Measurements from ENCODE around the gene GIPC1.
A peak's percentile ranks its signal among the peaks of the same experiment; 100 is the strongest.
"Not testable (repeated sequence)": the region's sequence is repeated elsewhere in the genome, so short reads cannot be mapped to it uniquely, and the experiment has no call there.

The GIPC1 gene

DNA sequence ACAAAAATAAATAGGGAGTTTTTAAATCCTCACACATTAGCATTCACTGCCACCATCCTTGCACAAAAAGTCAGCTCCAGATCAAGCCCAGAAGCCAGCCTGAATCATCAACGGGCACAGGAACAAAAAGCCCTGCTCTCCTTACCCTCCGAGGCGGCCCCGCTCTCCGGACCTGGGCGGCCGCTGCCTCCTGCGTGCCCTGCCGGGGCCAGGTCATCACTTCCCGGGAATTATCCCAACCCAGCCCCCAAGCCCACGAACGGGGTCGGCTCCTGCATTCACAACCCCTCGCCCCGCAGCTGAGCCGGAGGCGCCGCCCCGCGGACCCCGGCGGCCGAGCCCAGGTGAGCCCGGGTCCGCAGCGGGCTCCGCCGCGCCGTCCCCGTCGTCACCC, 21.5 kb upstream of the GIPC1 start:
- DNase-seq: peak in 1 of 2 experiments; percentile 24

DNA sequence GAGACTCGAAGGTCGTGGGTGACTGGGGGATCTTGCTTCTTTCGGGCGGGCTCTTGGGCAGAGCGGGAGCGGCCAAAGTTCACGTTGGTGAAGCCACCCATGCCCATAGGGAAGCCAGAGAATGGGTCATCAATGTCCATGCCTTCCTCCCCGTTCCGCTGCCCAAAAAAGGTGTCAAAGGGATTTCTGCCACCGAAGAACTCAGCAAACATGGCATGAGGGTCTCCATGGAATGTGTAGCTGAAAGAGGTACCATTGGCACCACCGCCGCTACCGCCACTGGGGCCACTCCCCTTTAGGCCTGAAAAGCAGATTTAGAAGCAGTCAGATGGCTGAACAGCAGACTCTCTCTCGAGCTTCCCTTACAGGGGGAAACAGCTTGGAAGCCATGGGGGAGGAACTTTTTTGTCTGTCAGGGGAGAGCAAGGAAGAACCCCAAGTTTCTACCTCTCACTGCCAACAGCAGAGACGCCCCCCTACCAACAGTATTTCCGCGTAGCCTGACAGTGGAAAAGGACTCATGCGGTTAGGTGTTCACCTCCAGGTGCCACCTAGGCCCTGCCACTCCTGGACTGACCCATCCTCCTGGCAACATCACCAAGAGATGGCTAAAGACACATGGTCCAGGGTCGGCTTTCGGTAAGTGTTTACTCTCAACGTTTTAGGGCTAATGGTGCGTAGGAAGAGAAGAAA, 21.0 kb upstream of the GIPC1 start:
- no peak for DNase-seq

DNA sequence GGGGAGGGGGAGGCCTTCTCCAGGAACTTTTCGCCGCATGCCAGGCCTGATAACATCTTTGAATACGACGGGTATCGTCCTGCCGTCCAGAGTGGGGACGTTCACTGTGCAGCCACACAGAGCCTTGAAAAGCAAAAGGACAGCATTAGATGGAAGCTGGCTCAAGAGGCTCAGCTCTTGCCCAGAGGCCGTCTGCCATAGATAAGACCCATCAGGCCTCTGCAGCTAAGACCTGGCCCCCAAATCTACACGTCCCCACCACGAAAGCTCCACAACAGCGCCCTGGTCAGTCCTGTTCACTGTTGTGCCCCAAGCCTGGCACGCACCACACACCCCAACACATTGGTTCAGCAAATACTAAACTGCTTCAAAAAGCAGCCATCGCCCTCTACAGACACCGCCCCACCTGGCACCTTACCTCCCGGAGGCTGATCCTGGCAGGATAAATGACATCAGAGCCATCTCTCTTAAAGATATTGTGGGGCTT, 20.2 kb upstream of the GIPC1 start:
- DNase-seq: no peak

DNA sequence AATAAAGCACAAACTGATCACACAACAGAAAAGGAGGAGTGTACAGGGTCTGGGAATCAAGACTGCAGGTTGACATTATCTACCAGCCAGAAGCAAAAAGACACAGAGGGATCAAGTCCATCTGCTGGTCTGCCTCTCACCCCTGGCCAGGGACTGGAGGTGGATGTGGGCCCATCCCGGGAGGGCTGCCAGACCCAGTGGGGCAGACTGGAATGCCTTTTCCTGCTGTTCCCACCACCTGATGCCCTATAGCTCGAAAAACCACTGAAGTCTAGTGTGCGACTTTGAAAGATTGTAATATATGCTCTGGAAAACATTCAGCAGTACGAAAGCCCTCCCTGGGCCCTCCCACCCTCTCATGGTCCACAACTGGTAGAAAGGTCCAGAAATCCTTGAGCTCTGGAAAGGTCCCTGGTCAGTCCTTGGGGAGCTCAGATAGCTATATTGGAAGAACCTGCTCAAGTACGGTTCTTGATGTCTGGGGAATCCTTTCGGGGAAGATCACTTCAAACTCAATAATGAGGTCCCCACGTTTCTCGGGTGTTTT, 19.6 kb upstream of the GIPC1 start:
- DNase-seq: no peak

DNA sequence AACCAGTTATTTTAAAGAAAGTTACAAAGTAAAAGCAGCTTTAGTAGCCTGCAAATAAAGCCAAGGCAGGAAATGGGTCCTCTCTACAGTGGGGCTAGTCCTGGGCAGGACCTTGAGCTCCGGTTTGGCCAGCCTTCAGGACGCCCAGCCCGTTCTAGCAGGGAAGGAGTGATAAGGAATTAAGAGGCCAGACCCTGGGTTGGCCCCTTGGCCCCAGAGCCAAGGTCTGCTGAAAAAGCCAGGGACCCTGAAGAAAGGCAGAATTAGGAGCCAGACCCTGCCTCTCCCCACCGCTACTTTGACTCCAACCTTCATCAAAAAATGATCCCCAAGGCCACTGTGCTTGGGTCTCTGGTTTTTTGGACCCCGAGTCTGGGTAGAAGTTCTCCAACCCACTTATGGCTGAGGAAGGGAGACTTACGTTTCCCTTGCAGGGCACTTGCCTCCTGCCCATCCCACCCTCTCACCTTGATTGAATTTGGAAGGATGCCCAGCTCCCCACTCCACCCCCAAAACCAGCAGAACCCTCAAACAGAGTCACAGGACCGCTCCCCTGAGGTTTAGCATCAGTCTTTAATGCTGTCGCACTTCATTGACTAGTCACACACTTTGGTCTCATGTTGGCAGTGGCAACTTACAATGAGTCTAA, 18.4 kb upstream of the GIPC1 start:
- DNase-seq: no peak

DNA sequence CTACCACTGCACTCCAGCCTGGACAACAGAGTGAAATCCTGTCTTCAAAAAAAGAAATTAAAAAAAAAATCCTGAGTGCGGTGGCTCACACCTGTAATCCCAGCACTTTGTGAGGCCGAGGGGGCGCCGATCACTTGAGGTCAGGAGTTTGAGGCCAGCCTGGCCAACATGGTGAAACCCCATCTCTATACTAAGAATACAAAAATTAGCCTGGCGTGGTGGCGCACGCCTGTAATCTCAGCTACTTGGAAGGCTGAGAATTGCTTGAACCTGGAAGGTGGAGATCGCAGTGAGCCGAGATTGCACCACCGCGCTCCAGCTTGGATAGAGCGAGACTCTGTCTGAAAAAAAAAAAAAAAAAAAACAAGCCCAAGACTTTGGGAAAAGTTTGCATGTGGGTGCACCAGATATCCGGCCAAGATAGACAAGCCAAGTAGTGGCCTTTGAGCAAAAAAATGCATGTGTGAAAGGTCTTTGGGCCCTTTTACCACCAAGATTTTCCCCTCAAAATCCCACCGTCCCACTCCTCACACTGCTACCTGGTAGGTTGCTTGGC, 16.6 kb upstream of the GIPC1 start:
- DNase-seq: no peak

DNA sequence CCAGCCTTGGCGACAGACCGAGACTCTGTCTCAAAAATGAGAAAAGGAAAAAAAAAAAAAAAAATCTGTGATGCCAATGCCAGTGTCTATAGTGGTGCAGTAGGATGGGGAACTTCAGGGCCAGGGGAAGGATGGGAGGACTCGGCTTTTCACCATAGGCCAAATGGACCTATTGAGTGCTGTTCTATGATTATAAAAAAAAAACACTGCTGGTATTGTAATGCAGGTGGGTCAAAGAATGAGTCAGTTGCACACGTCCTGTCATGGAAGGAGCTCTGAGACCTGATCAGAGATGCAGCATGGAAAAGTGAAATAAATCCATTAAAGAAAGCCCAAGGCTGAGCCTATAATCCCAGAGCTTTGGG, 15.3 kb upstream of the GIPC1 start:
- no peak for DNase-seq

DNA sequence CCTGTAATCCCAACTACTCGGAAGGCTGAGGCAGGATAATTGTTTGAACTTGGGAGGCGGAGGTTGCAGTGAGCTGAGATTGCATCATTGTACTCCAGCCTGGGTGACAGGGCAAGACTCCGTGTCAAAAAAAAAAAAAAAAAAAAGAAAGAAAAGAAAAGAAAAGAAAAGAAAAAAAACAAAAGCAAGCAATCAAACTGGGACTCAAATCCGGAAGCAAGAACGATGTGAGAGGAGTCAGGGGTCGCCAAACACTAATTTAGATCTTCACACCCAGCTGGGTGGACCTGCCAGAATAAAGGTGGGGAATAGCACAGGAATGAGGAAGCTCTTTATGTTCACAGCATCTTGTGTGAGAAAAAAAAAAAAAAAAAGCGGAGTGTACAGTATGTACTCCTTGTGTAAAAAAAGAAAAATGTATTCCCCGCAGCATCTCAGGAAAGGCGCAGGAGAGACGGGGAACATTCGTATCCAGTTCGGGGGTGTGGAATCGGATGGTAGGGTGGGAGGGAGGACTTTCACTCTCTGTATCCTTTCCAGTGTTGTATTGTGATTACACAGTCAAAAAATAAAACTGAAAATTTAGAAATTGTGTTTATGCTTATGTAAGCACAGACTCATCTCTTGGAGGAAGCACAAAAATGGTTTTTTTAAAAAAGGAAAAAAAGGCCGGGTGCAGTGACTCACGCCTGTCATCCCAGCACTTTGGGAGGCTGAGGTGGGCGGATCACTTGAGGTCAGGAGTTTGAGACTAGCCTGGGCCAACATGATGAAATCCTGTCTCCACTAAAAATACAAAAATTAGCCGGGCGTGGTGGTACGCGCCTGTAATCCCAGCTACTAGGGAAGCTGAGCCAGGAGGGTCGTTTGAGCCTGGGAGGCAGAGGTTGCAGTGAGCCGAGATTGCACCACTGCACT, 14.6 kb upstream of the GIPC1 start:
- DNase-seq: no peak

DNA sequence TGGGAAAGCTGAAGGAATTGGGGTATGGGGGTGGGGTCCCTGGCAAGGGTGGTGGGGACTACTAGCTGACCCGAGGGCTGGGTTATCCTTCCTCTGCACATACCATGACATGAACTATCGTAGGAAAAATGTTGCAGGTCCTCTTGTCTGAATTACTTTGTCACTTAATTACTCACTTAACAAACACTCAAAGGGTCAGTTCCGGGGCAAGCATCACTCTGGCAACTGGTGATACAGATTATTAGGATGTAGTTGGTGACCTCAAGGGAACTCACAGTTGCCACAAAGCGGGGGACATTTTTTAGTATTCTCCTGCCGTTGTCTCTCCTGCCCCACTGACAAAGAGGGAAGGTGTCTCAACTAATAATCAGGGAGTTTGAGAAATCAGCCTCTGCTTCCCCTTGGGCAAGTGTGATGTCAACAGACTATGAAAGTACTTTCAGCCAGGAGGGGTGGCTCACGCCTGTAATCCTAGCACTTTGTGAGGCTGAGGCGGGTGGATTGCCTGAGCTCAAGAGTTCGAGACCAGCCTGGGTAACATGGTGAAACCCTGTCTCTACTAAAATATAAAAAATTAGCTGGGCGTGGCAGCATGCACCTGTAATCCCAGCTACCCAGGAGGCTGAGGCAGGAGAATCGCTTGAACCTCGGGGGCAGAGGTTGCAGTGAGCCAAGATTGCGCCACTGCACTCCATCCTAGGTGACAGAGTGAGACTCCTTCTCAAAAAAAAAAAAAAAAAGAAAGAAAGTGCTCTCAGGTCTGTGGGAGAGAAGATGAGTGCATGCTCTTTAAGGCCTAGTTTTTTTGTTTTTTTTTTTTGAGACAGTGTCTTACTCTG, 12.0 kb upstream of the GIPC1 start:
- no peak for DNase-seq

DNA sequence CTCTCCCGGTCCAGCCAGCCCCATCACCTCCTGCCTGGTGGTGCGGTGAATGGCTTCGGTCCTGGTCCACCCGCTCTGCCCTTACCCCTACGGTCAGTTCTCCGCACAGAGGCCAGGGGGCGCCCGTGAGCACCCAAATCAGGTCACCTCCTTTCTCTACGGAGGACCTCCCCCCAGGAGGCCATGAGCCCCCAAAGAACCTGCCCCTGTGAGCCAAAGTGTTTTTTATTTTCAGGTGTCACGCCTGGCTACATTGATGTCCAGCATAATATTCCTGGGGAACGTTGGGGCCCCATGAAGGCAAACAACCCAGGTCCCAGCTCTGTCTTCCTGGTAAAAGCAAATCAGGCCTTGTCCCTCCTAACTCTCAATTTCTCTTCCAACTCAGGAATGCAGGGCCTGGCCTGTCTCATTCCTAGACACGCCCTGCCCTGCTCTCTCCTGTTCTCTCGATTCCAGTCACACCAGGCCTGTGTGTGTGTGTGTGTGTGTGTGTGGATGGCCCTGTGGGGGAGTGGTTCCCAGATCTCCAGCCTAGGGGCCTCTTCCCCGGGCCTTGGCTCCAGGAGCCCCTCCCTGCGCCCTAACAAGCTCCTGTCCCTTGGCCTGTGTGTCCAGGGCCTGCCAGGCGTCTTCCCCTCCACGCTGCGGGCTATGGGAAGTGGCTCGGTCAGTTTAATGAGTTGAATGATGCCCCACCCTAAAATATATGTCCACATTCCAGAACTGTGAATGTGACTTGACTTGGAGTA, 9.7 kb upstream of the GIPC1 start:
- peak; percentile 57 to 66 for DNase-seq

DNA sequence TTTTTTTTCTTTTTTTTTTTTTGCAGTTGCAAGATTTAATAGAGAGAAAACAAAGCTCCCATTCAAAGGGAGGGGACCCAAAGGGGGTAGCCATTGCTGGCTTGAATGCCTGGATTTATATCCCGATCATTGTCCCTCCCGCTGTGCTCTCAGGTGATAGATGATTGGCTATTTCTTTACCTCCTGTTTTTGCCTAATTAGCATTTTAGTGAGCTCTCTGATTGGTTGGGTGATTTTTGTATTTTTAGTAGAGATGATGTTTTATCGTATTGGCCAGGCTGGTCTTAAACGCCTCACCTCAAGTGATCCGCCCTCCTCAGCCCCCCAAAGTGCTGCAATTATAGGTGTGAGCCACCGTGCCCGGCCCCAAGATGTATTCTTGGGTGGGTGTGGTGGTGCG, 8.6 kb upstream of the GIPC1 start:
- not testable (repeated sequence) for DNase-seq

DNA sequence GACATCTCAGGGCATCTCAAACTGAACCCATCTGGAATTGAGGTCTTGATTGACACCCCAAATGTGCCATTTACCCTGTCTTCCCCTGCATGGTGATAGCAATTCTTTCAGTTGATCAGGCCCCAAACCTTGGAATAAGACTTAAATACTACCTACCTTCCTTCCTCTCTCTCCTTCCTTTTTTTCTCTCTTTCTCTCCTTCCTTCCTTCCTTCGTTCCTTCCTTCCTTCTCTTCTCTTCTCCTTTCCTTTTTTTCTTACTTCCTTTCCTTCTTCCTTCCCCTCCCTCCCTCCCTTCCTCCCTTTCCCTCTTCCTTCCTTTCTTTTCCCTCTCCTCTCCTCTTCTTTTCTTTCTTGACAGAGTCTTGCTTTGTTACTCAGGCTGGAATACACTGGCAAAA, 7.4 kb upstream of the GIPC1 start:
- no peak for DNase-seq

DNA sequence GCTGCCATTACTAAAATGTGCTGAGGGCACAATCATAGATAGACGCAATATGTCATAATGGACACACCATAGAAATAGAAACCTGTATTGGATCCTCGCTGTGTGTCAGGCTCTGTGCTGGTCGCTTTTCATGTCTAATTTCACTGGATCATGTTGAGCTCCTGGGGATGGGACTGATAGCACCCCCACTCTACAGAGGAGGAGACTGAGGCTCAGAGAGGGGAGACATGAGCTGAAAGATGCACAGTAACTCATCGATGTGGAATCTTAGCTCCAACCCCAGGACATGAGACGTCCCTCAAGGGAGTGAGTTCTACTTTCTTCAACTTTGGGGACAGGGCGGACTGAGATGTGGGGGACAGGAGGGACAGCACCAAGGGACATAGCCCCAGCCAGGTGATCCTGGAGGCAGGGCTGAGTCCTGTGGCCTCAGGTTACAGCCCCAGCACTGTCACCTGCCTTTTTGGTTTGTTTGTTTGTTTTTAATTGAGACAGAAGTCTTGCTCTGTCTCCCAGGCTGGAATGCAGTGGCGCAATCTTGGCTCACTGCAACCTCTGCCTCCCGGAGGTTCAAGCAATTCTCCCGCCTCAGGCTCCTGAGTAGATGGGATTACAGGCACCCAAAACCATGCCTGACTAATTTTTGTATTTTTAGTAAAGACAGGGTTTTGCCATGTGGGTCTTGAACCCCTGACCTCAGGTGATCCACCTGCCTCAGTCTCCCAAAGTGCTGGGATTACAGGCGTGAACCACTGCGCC, 6.6 kb upstream of the GIPC1 start:
- DNase-seq: no peak

DNA sequence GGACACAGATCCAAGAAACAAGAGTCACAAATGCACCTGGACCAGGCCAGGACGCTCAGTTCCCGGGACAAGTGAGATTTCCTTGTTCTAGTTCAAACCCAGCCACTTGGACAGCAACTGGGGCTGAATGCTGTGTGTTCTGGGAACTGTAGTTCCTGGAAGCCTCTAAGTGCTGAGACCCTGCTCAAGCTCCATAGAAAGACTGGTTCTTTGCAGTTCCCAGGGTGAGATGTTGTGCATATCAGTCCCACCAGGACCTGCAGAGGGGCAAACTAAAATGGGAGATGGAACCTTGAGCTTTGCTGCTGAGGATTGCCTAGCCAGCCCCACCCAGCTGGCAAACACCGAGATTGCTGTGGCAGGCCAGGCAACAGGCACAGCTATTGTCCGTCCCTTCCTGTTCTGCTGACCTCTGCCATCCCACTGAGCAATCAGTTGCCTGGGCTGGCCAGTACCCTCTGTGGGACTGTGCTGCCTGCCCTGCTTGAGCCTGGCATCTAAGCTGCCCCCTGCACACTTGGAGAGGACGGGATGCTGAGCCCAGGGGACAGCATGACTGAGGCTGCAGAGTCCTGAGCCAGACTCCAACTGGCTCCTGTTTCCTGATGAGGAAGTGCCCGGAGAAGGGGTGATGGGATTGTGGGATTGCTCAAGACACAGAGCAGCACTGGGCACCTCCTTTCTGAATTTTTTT, 1.4 kb upstream of the GIPC1 start:
- DNase-seq: no peak

DNA sequence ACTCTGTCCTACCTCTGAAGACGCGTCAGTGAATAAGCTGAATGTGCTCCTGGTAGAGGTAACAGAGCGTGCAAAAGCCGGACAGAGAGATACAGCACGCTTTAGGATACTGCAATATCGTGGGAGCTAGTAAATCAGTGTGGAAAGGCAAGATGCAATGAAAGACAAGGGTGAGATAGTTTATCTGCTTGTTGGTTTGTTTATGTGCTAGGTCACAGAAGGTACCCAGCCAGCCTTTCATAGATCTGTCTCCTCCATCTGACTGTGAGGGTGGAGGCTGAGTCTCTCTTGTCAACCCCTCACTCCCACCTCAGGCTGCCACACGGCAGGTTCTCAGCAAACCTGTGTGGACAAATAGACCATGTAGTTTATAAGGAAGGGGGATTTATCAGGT, 904 bp upstream of the GIPC1 start:
- no peak for DNase-seq

DNA sequence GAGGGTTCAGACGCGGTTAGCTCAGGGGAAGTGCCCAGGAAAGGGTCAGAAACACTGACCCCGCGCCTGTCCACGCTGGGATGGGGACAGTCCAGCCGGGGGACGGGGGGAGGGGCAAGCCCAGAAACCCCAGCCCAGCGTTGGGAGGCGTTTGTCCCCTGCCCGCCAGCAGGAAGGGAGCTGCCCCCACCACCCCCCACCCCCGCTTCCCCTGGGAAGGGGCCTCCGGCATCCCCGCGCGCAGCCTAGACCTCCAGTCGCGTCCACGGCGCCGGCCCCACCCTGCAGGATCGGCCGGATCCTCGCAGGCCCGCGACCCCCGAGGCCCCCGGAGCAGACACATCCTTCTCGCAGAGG, 277 bp downstream of the GIPC1 start:
- DNase-seq: no peak

DNA sequence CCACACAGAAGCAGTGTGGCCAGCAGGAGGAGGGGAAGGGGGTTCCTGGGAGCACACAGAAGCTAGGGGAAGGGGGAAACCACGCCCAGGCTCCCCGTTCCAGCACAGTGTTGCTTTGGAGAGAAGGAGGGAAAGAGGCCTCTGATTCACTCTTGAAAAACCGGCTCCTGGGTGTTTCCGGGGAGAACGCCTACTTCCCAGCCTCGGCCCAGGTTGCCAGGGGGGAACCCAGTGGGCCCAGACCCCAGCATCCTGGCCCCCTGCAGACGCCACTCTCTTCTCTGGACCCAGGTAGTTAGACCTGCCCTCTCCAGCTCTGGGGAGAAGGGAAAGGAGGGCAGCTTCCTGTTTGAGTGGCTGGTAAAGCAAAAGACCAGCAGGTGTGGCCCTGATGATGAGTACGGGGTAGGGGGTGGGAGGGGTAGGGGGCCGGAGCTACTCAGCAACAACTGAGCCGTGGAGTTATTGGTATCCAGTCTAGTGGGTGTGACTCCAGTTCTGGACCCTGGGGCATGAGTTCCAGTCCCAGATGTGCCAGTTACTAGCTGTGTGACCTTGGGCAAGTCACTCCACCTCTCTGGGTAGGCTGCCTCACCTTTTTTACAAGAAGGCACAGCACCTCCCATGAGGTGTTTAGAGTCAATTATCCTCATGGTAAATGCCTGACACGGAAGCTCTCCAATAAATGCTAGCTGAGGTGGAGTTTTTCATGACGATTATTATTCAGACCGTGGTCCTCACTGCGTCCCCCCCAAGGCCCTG, 836 bp downstream of the GIPC1 start:
- DNase-seq: no peak

DNA sequence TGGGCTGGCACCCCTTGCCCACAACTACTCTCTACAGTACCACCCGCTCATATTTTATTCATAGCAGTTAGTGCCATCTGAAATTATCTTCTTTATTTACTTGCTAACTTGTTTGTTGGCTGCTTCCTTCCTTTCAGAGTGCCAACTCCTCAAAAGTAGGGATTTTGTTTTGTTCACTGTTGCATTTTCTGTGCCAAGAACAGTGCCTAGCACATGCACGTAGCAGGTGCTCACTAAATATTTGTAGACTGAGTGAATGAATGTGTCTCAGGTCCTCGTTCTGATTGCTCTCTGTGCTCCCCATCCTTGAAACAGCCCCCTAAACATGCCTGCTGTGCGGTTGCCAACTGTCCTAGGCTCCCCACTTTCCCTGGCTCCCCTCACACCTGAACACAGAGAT, 1.5 kb downstream of the GIPC1 start:
- DNase-seq: no peak

DNA sequence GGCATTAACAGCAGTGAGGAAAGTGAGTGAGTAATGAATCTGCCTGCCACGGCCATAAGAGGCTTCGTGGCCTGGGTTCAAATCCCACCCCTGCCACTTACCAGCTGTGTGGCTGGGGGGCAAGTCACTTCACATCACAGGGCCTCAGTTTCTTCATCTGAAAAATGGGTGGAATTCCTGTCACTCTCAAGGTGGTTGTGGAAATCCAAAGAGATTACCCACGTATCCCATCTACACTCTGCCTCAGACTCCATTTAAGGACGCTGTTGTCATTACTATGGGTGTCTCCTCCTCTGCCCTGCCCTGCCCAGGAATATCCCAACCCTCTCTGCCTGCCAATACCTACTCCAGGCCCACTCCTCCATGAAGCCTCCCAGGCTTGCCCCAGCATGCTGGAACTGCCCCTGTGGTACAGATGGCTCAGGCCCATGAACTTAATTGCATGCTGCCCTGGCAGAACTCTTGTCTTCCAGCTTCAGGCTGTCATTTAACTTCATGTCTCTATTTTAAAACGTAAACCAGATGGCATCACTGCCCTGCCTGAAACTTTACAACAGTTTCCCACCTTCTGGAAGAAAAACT, 3.1 kb downstream of the GIPC1 start:
- DNase-seq: no peak
